IPS-NIHi7 (cell line): Measurements from ENCODE around the gene ECPAS.
"Not testable (repeated sequence)": the region's sequence is repeated elsewhere in the genome, so short reads cannot be mapped to it uniquely, and the experiment has no call there.

Experiments used
- DNase-seq: peaks from one replicate; pipeline ENCODE4 v3.0.0; 2012; ENCODE audit warnings: mixed read lengths; ENCODE audit errors: extremely low spot score

The ECPAS gene

GRCh38 chr9:111352545-111352944, 131.6 kb downstream of the ECPAS start:
- no peak for DNase-seq

DNA sequence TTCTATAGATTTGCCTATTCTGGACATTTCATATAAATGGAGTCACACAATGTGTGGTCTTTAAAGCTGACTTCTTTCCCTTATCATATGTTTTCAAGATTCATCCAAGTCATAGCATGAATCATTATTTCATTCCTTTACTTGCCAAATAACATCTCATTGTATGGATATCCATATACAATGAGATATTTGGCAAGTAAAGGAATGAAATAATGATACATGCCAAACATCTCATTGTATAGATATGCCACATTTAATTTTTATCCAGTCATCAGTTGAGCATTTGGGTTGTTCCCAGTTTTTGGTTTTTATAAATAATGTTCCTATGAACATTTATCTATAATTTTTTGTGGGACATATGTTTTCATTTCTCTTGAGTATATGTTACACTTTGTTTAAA, 133.6 kb downstream of the ECPAS start:
- no peak for DNase-seq

DNA sequence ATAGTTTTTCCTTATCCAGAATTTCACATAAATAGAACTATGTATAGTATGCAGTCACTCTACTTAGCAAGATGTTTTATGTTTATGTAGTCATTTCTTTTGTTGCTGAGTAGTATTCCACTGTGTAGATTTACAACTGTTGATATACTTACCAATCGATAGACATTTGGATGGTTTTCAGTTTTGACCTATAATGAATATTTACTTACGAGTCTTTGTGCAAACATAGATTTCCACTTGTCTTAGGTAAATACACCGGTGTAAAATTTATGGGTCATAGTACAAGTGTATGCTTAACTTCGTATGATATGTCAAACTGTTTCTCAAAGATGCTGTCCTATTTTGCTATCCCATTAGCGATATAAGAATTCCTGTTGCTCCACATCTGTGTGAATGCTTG, 134.4 kb downstream of the ECPAS start:
- DNase-seq = no peak

GRCh38 chr9:111348821-111349271, 135.3 kb downstream of the ECPAS start:
- DNase-seq = no peak

DNA sequence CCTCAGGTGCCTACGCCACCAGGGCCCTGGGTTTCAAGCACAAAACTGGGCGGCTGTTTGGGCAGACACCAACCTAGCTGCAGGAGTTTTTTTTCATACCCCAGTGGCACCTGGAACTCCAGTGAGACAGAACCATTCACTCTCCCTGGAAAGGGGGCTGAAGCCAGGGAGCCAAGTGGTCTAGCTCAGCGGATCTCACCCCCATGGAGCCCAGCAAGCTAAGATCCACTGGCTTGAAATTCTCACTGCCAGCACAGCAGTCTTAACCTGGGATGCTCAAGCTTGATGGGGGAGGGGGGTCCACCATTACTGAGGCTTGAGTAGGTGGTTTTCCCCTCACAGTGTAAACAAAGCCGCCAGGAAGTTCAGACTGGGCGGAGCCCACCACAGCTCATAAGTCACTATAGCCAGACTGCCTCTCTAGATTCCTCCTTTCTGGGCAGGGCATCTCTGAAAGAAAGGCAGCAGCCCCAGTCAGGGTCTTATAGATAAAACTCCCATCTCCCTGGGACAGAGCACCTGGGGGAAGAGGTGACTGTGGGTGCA, 149.8 kb downstream of the ECPAS start:
- DNase-seq = not testable (repeated sequence)

GRCh38 chr9:111330124-111330523, 154.1 kb downstream of the ECPAS start, which contains the start of gene OR2K2:
Gene OR2K2 (minus strand): TSS chr9:111330224. CDS start chr9:111328433, 1,791 bp downstream.
- no peak for DNase-seq

GRCh38 chr9:111320631-111321030, 163.6 kb downstream of the ECPAS start:
- no peak for DNase-seq

DNA sequence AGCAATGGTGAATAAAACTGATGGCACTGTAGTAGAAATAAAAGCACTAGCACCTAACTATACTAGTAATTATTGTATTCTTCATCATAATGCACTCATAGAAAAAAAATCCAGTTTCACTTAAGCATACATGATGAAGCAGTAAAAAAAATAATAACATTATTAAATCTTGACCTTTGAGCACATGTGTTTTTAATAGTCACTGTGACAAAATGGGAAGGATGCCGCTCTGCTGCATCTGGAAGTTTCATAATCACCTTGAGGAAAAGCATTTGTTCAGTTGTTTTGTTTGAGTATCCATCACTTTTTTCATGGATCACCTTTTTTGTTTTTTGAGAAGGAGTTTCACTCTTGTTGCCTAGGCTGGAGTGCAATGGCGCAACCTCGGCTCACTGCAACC, 167.4 kb downstream of the ECPAS start:
- DNase-seq = no peak
